Measurements from ENCODE around the gene NFATC2. TPM values are rescaled to one million over a fixed set of nuclear protein-coding genes. Genes with fewer than 3 reads are reported as not detected.

The NFATC2 gene
- polyA plus RNA-seq, 2 donors, result 0.75 to 0.90 TPM

GRCh38 chr20:51420111-51420510, 122.4 kb downstream of the NFATC2 start:
- WGBS, 2 donors, result 28 to 37% methylated on average over 1 of the region's 1 CpG
- no peaks in the 10 kb centered on the region for H3K36me3 ChIP-seq (ENCODE audit: control insufficient read depth in 2 of 2, insufficient read depth in 2 of 2, low read length in 1 of 2)
- no peaks in the 10 kb centered on the region for H3K9me3 ChIP-seq (ENCODE audit: control insufficient read depth in 2 of 2, insufficient read depth in 1 of 2, low read depth in 1 of 2, low read length in 1 of 2)
- H3K4me1 ChIP-seq (ENCODE audit: control insufficient read depth in 2 of 2, insufficient read depth in 2 of 2, low read length in 1 of 2), result no peaks in the 10 kb centered on the region
- H3K4me3 ChIP-seq (ENCODE audit: low read depth in 1 of 2, low read length in 2 of 2), result no peak overlapping the region
- no peaks in the 10 kb centered on the region for H3K27me3 ChIP-seq (ENCODE audit: control insufficient read depth in 1 of 2, insufficient read depth in 2 of 2, low read length in 2 of 2)
- H3K27ac ChIP-seq (ENCODE audit: low read depth in 2 of 2, low read length in 1 of 2), result no peak overlapping the region

GRCh38 chr20:51419646-51420045, 122.9 kb downstream of the NFATC2 start:
- Histone ChIP-seq H3K4me3 (ENCODE audit: low read depth in 1 of 2, low read length in 2 of 2) (no peak overlapping the region), H3K4me1 (ENCODE audit: control insufficient read depth in 2 of 2, insufficient read depth in 2 of 2, low read length in 1 of 2) (no peaks in the 10 kb centered on the region), H3K9me3 (ENCODE audit: control insufficient read depth in 2 of 2, insufficient read depth in 1 of 2, low read depth in 1 of 2, low read length in 1 of 2) (no peaks in the 10 kb centered on the region), H3K27me3 (ENCODE audit: control insufficient read depth in 1 of 2, insufficient read depth in 2 of 2, low read length in 2 of 2) (no peaks in the 10 kb centered on the region), H3K36me3 (ENCODE audit: control insufficient read depth in 2 of 2, insufficient read depth in 2 of 2, low read length in 1 of 2) (no peaks in the 10 kb centered on the region), H3K27ac (ENCODE audit: low read depth in 2 of 2, low read length in 1 of 2) (no peak overlapping the region)
- WGBS, 2 donors, result 88 to 90% methylated on average over 4 of the region's 4 CpGs

GRCh38 chr20:51419231-51419630, 123.3 kb downstream of the NFATC2 start:
- 92 to 96% methylated on average over 2 of the region's 2 CpGs for WGBS, 2 donors

GRCh38 chr20:51418137-51418529, 124.4 kb downstream of the NFATC2 start:
- Histone ChIP-seq H3K36me3 (ENCODE audit: control insufficient read depth in 2 of 2, insufficient read depth in 2 of 2, low read length in 1 of 2) (no peaks in the 10 kb centered on the region), H3K9me3 (ENCODE audit: control insufficient read depth in 2 of 2, insufficient read depth in 1 of 2, low read depth in 1 of 2, low read length in 1 of 2) (no peaks in the 10 kb centered on the region), H3K27ac (ENCODE audit: low read depth in 2 of 2, low read length in 1 of 2) (no peak overlapping the region), H3K4me1 (ENCODE audit: control insufficient read depth in 2 of 2, insufficient read depth in 2 of 2, low read length in 1 of 2) (peaks cover 0 to under 1% of the 10 kb centered on the region in 2 donors), H3K27me3 (ENCODE audit: control insufficient read depth in 1 of 2, insufficient read depth in 2 of 2, low read length in 2 of 2) (no peaks in the 10 kb centered on the region), H3K4me3 (ENCODE audit: low read depth in 1 of 2, low read length in 2 of 2) (no peak overlapping the region)
- 81 to 98% methylated on average over 4 of the region's 4 CpGs for WGBS, 2 donors

More at GRCh38 chr20:51419231-51419630, 123.3 kb downstream of the NFATC2 start:
- Histone ChIP-seq H3K27ac (ENCODE audit: low read depth in 2 of 2, low read length in 1 of 2) (no peak overlapping the region), H3K36me3 (ENCODE audit: control insufficient read depth in 2 of 2, insufficient read depth in 2 of 2, low read length in 1 of 2) (no peaks in the 10 kb centered on the region), H3K4me1 (ENCODE audit: control insufficient read depth in 2 of 2, insufficient read depth in 2 of 2, low read length in 1 of 2) (no peaks in the 10 kb centered on the region), H3K27me3 (ENCODE audit: control insufficient read depth in 1 of 2, insufficient read depth in 2 of 2, low read length in 2 of 2) (no peaks in the 10 kb centered on the region), H3K9me3 (ENCODE audit: control insufficient read depth in 2 of 2, insufficient read depth in 1 of 2, low read depth in 1 of 2, low read length in 1 of 2) (no peaks in the 10 kb centered on the region), H3K4me3 (ENCODE audit: low read depth in 1 of 2, low read length in 2 of 2) (no peak overlapping the region)

GRCh38 chr20:51417250-51418136, 125.0 kb downstream of the NFATC2 start:
- H3K9me3 ChIP-seq (ENCODE audit: control insufficient read depth in 2 of 2, insufficient read depth in 1 of 2, low read depth in 1 of 2, low read length in 1 of 2), result no peaks in the 10 kb centered on the region
- 75 to 80% methylated on average over 21 of the region's 21 CpGs for WGBS, 2 donors
- H3K4me3 ChIP-seq (ENCODE audit: low read depth in 1 of 2, low read length in 2 of 2), result no peak overlapping the region
- H3K4me1 ChIP-seq (ENCODE audit: control insufficient read depth in 2 of 2, insufficient read depth in 2 of 2, low read length in 1 of 2), result peaks cover 0 to 3% of the 10 kb centered on the region in 2 donors
- H3K36me3 ChIP-seq (ENCODE audit: control insufficient read depth in 2 of 2, insufficient read depth in 2 of 2, low read length in 1 of 2), result no peaks in the 10 kb centered on the region
- no peaks in the 10 kb centered on the region for H3K27me3 ChIP-seq (ENCODE audit: control insufficient read depth in 1 of 2, insufficient read depth in 2 of 2, low read length in 2 of 2)
- H3K27ac ChIP-seq (ENCODE audit: low read depth in 2 of 2, low read length in 1 of 2), result peak overlapping the region; percentile 5 to 31

GRCh38 chr20:51416532-51417249, 125.8 kb downstream of the NFATC2 start:
- Histone ChIP-seq H3K27me3 (ENCODE audit: control insufficient read depth in 1 of 2, insufficient read depth in 2 of 2, low read length in 2 of 2) (no peaks in the 10 kb centered on the region), H3K27ac (ENCODE audit: low read depth in 2 of 2, low read length in 1 of 2) (peak overlapping the region in 1 of 2 donors; percentile 5), H3K9me3 (ENCODE audit: control insufficient read depth in 2 of 2, insufficient read depth in 1 of 2, low read depth in 1 of 2, low read length in 1 of 2) (no peaks in the 10 kb centered on the region), H3K36me3 (ENCODE audit: control insufficient read depth in 2 of 2, insufficient read depth in 2 of 2, low read length in 1 of 2) (no peaks in the 10 kb centered on the region), H3K4me3 (ENCODE audit: low read depth in 1 of 2, low read length in 2 of 2) (no peak overlapping the region), H3K4me1 (ENCODE audit: control insufficient read depth in 2 of 2, insufficient read depth in 2 of 2, low read length in 1 of 2) (peaks cover 0 to 3% of the 10 kb centered on the region in 2 donors)
- 75 to 76% methylated on average over 6 of the region's 6 CpGs for WGBS, 2 donors

GRCh38 chr20:51413857-51414256, 128.7 kb downstream of the NFATC2 start:
- Histone ChIP-seq H3K4me3 (ENCODE audit: low read depth in 1 of 2, low read length in 2 of 2) (no peak overlapping the region), H3K9me3 (ENCODE audit: control insufficient read depth in 2 of 2, insufficient read depth in 1 of 2, low read depth in 1 of 2, low read length in 1 of 2) (no peaks in the 10 kb centered on the region), H3K36me3 (ENCODE audit: control insufficient read depth in 2 of 2, insufficient read depth in 2 of 2, low read length in 1 of 2) (no peaks in the 10 kb centered on the region), H3K4me1 (ENCODE audit: control insufficient read depth in 2 of 2, insufficient read depth in 2 of 2, low read length in 1 of 2) (peaks cover 0 to 3% of the 10 kb centered on the region in 2 donors), H3K27me3 (ENCODE audit: control insufficient read depth in 1 of 2, insufficient read depth in 2 of 2, low read length in 2 of 2) (no peaks in the 10 kb centered on the region), H3K27ac (ENCODE audit: low read depth in 2 of 2, low read length in 1 of 2) (no peak overlapping the region)
- 79 to 82% methylated on average over 5 of the region's 5 CpGs for WGBS, 2 donors

- Histone ChIP-seq H3K4me1 (ENCODE audit: control insufficient read depth in 2 of 2, insufficient read depth in 2 of 2, low read length in 1 of 2) (peaks cover 0 to 3% of the 10 kb centered on the region in 2 donors), H3K27ac (ENCODE audit: low read depth in 2 of 2, low read length in 1 of 2) (peak overlapping the region in 1 of 2 donors; percentile 28), H3K27me3 (ENCODE audit: control insufficient read depth in 1 of 2, insufficient read depth in 2 of 2, low read length in 2 of 2) (no peaks in the 10 kb centered on the region), H3K4me3 (ENCODE audit: low read depth in 1 of 2, low read length in 2 of 2) (no peak overlapping the region), H3K9me3 (ENCODE audit: control insufficient read depth in 2 of 2, insufficient read depth in 1 of 2, low read depth in 1 of 2, low read length in 1 of 2) (no peaks in the 10 kb centered on the region), H3K36me3 (ENCODE audit: control insufficient read depth in 2 of 2, insufficient read depth in 2 of 2, low read length in 1 of 2) (no peaks in the 10 kb centered on the region)
- WGBS, 2 donors, result 46 to 50% methylated on average over 8 to 15 of the region's 15 CpGs
Measured at GRCh38 chr20:51412951-51413481, 129.5 kb downstream of the NFATC2 start.

- Histone ChIP-seq H3K4me1 (ENCODE audit: control insufficient read depth in 2 of 2, insufficient read depth in 2 of 2, low read length in 1 of 2) (peaks cover 0 to 3% of the 10 kb centered on the region in 2 donors), H3K9me3 (ENCODE audit: control insufficient read depth in 2 of 2, insufficient read depth in 1 of 2, low read depth in 1 of 2, low read length in 1 of 2) (no peaks in the 10 kb centered on the region), H3K27ac (ENCODE audit: low read depth in 2 of 2, low read length in 1 of 2) (peak overlapping the region; percentile 23 to 73), H3K4me3 (ENCODE audit: low read depth in 1 of 2, low read length in 2 of 2) (no peak overlapping the region), H3K27me3 (ENCODE audit: control insufficient read depth in 1 of 2, insufficient read depth in 2 of 2, low read length in 2 of 2) (no peaks in the 10 kb centered on the region), H3K36me3 (ENCODE audit: control insufficient read depth in 2 of 2, insufficient read depth in 2 of 2, low read length in 1 of 2) (no peaks in the 10 kb centered on the region)
- 20 to 30% methylated on average over 12 of the region's 12 CpGs for WGBS, 2 donors
Measured at GRCh38 chr20:51412333-51412871, 130.1 kb downstream of the NFATC2 start.
